DMS 273 (cell line): ENCODE data around the gene MAGI2.

Experiments used
- DNase-seq: peaks from one replicate; lab custom pipeline; 2025; ENCODE audit not compliant: unreplicated experiment; lab: John Stamatoyannopoulos, UW

The MAGI2 gene

DNA sequence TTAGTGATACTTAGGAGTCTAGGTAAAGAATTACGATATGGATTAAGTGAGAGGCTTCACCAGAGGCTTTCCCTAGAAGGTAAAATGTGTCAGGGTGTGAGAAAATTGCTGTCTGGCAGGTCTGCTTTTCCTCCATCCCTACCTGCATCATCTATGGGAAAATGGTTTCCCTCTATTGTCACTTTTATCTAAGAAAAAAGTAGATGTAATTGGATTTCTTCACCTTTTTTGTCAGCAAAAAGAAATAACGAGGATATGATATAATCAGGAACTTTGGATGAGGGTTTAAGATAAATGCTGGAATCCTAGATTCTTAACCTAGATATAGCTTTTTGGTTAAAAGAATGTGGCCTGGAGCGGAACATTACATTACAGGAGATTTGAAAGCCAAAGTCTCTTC, 146.1 kb downstream of the MAGI2 start:
- DNase-seq: no peak

DNA sequence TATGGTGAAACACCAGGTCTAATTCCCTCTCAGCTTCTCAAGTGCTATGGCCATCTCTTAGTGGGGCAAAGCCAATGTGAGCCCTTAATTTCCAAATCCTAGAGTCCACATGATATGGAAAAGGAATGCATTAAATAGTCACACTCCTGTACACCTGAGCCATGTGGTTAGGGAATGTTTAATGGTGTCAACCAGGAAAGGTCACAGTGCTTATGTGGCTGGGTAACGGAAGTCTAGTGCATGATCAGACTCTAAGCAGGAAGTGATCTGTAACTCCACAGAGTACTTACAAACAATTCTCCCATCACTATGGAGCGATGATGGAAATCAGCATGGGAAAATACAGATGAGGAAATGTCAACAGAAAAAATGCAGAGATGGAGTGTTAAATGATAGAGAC, 148.8 kb downstream of the MAGI2 start:
- no peak for DNase-seq

DNA sequence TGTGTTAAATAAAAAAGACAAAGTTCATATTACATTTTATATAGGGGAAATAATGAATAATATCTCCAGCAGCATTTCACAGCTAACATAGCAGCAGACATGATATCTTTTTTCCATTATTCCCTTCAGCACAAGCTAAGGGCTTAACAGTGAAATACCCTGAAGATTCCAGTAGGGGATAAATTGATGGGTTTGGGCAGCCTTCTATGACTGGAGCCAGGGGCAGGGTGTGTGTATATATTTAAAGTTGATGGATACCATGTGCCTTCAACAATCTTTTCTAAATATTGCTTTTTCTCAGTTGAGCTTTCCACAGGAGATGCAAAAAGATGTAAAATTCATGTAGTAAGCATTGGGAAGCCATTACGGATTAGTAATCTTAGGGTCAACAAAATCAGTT, 151.2 kb downstream of the MAGI2 start:
- DNase-seq: no peak

- DNase-seq: no peak
Observed at GRCh38 chr7:79301419-79301818, 152.0 kb downstream of the MAGI2 start.

GRCh38 chr7:79300573-79300972, 152.9 kb downstream of the MAGI2 start:
- DNase-seq: no peak

DNA sequence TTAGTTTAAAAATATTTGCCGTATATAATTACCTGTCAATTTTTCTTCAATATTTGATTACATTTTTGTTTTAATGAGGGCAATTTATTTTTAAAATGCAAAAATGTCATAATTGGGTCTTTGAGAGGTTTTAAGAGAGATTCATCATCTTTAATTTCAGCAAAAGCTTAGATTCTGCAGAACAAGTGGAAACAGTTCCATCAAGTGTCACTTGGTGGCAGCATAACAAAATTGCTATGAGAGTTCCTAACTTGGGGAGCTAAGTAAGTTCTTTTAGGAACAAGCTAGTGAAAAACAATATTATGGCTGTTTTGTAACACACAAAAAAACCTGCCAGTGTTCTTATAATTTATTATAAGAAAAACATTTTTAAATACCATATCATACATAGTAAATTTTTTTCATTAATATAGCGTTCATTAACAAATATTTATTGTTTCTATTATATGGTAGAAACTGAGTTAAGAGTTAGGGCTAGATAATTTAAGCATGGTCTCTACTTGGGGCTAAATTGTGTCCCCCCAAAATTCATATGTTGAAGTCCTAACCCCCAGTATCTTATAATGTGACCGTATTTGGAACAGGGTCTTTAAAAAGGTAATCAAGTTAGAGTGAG, 155.2 kb downstream of the MAGI2 start:
- DNase-seq: peak; percentile 77

DNA sequence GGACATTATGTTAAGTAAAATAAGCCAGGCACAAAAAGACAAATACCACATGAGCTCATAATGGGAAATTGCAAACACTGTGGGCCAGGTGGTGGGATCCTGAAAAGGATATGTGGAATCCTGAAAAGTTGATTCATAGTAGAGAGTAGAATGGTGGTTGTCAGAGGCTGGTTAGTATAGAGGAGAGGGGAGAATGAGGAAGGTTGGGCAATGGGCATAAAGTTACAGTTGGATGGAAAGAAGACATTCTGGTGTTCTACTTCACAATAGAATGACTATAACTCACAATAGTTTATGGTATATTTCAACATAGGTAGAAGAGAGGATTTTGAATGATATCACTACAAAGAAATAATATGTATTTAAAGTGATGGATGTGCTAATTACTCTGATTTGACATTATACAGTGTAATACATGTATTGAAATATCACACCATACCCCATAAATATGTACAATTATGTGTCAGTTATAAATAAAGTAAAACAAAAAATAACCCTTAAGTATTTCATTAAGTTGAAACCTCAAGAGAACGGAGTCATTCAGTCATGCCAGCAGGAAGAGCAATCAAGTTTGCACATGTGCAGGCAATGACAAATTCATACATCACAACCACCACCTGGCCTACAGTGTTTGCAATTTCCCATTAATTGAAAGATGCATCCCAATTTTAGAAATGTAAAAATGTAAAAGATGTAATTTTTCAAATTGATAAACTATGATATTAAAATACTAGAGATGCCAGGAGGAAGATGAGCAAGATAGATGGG, 156.7 kb downstream of the MAGI2 start:
- no peak for DNase-seq

- DNase-seq: no peak
Observed at GRCh38 chr7:79293655-79294142, 159.8 kb downstream of the MAGI2 start.

DNA sequence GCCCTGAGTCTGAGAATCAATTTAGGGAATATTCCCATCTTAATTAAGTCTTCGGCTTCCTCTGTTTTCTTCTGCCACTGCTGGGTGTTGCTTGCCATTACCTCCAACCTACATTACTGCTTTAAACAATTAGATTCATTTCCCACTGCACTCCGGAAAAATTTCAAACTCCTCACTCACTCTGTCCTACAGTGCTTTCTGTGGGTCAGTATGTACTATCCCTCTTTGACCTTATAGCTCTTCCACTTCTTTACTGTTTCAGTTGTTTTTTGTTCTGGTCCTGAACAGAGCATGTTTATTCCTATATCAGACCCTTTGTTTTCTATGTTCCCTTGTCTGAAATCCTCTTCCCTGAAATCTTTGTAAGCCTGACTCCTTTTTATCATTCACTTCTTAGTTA, 160.6 kb downstream of the MAGI2 start:
- no peak for DNase-seq

DNA sequence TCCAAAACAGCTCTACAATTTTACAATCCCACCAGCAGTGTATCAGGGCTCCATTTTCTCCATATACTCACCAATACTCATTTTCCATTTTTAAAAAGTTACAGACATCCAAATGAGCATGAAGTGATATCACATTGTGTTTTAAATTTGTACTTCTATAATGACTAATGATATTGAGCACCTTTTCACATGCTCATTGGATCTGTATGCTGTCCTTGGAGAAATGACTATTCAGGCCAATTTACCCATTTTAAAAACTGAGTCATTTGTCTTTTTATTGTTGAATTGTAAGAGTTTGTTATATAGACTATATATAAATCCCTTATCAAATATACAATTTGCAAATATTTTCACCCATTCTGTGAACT, 162.0 kb downstream of the MAGI2 start:
- no peak for DNase-seq

DNA sequence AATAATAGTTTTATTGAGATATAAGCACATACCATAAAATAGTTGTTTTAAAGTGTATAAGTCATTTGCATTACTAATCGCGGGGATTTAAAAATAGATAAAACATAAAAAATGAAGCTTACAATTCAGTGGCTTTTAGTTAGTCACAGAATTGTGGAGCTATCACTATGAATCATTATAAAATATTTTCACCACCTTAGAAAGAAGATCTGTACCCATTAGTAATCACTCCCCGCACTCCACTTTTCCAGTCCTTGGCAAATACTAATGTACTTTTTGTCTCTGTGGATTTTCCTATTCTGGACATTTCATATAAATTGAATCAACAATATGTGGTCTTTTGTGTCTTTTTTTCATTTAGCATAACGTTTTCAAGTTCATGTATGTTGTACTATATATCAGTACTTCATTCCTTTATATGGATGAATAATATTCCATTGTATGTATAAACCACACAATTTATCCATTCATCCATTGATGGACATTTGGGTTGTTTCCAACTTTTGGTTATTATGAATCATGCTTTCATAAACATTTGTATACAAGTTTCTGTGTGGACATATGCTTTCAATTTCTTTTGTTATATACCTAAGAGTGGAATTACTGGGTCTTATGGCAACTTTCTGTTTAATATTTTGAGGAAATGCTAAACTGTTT, 162.5 kb downstream of the MAGI2 start:
- no peak for DNase-seq

GRCh38 chr7:79290398-79290797, 163.1 kb downstream of the MAGI2 start:
- no peak for DNase-seq

- DNase-seq: no peak
Observed at GRCh38 chr7:79288655-79289054, 164.8 kb downstream of the MAGI2 start.

GRCh38 chr7:79287981-79288380, 165.5 kb downstream of the MAGI2 start:
- DNase-seq: peak; percentile 37

DNA sequence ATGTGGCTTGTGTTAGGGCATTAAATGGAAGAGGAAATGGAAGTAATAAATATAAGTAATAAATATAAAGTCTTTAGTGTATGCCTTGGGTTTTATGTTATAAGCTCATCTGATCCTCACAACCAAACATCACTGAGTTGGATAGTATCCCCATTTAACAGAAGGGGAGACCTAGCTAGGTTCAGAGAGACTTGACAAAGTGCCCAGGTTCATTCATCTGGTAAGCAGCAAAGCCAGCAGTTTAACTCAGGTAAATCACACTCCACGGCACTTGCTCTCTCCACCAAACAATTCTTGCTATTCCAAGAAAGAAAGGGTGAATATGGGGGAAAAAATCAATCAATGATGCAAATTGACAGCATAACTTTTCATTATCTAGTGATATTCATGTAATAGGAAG, 167.3 kb downstream of the MAGI2 start:
- DNase-seq: no peak

GRCh38 chr7:79285756-79286155, 167.7 kb downstream of the MAGI2 start:
- DNase-seq: no peak

DNA sequence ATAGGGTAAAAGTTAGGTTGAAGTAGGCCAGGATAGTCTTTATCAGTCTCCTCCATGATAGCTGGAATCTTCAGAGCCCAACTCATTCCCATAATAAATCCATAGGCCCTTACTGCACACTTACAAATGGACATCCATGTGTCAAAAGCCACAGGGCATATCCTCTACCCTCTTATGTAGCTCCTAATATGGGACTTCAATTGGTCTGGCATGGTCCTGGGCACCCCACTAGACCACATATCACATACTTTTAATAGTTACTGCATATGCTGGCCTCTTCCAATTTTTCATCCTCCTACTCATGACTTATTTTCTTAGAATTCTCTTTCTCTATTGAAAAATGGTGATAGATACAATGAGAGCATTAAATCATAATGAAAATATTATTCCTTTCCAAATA, 169.3 kb downstream of the MAGI2 start:
- DNase-seq: no peak

- DNase-seq: peak; percentile 60
Observed at GRCh38 chr7:79282882-79283602, 170.4 kb downstream of the MAGI2 start.

- DNase-seq: peak; percentile 80
Observed at GRCh38 chr7:79282070-79282694, 171.3 kb downstream of the MAGI2 start.

DNA sequence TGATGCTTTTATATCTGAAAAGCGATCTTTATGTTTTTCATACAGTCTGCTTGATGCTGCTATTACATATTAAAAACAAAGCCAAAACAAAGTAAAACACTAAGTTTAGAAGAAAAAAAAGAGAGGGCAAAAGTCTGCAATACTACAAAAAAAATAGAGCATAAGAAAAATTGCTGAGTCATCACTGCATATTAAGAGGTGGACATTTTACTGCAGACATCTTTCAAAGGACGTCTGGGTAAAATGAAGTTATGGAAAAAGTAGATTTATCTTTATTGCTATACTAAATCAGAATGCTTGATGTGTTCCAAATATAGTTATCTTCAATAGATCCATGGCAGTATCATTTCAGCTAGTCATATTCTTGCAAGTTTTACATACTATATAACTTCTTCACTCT, 172.0 kb downstream of the MAGI2 start:
- DNase-seq: peak; percentile 10

- no peak for DNase-seq
Observed at GRCh38 chr7:79272938-79273337, 180.5 kb downstream of the MAGI2 start.
